MM.1S (cell line): ENCODE results near the gene MRAS.

Experiments used
- CTCF ChIP-seq: fragments of 300-600 bp; sonication (generic); IDR thresholded peaks from 2 replicates; pipeline ENCODE4 v1.5.1; 2016; ENCODE audit warnings: antibody characterized with exemption, low read length, mixed read lengths
- EZH2phosphoT487 ChIP-seq: fragments of 300-600 bp; sonication (generic); IDR thresholded peaks from 2 replicates; pipeline ENCODE4 v1.6.1; 2018; ENCODE audit warnings: antibody characterized with exemption, low read length

GRCh38 chr3:138338244-138338643, 10.1 kb upstream of the MRAS start:
- TF ChIP-seq EZH2phosphoT487, result no peak
- TF ChIP-seq CTCF, result no peak
